ENCODE data around the gene CRB2. TPM values are rescaled to one million over a fixed set of nuclear protein-coding genes. Genes with fewer than 3 reads are reported as not detected.

CRB2 gene
- total and polyA plus RNA-seq, 2 donors (not counting 3 experiments of a cell fraction or from before 2014, with no cell fraction given): not detected

DNA sequence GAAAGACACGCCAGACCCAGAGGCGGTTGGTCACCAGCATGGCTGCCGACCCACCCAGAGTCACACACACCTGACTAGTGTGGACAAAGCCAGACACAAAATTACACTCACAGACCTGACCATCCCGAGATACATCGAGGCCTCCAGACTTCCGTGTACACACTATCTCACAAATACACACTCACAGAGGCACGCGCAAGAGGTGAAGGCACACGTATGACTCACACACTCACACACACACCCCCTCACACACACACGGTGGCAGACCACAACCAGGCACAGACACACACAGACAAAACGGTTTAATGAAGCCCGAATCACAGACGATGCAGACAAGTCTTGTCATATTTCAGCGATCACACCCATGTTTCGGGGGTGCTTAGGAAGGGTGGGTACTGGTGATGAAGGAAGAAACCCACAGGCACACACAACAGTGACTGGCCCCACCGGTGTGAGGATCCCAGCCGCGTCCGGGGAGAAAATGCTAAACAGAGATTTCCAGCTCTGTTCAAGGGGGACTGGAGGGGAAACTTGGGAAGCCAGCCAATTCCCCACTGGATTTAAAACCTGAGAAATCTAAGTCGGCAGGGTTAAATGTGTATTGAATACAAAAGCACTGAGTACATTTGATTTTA, 51.3 kb downstream of the CRB2 start:
- H3K4me1 ChIP-seq (ENCODE audit: control insufficient read depth, extremely low read depth, insufficient read depth, low read length): no peaks in the 10 kb centered on the region
- no peak for TF ChIP-seq FOS (IDR thresholded peaks at IDR 0.05; ENCODE audit: borderline replicate concordance, insufficient read depth, low read length)
- TF ChIP-seq JUN (IDR thresholded peaks at IDR 0.05; ENCODE audit: borderline replicate concordance, insufficient read depth, insufficient read length, low read depth): no peak
- TF ChIP-seq MYC (IDR thresholded peaks at IDR 0.05; ENCODE audit: low read depth, low read length): no peak
- TF ChIP-seq, protein P1, sequence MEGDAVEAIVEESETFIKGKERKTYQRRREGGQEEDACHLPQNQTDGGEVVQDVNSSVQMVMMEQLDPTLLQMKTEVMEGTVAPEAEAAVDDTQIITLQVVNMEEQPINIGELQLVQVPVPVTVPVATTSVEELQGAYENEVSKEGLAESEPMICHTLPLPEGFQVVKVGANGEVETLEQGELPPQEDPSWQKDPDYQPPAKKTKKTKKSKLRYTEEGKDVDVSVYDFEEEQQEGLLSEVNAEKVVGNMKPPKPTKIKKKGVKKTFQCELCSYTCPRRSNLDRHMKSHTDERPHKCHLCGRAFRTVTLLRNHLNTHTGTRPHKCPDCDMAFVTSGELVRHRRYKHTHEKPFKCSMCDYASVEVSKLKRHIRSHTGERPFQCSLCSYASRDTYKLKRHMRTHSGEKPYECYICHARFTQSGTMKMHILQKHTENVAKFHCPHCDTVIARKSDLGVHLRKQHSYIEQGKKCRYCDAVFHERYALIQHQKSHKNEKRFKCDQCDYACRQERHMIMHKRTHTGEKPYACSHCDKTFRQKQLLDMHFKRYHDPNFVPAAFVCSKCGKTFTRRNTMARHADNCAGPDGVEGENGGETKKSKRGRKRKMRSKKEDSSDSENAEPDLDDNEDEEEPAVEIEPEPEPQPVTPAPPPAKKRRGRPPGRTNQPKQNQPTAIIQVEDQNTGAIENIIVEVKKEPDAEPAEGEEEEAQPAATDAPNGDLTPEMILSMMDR (IDR thresholded peaks at IDR 0.05; ENCODE audit: extremely low read depth in 1 of 2, insufficient read depth in 1 of 2, low read depth in 1 of 2, low read length in 2 of 2): no peak
- TF ChIP-seq POLR2A (IDR thresholded peaks at IDR 0.05; ENCODE audit: low read depth, low read length): no peak
- no peak for TF ChIP-seq EZH2 (IDR thresholded peaks at IDR 0.05; ENCODE audit: borderline replicate concordance, low read depth, low read length, severe bottlenecking)
- no peak for TF ChIP-seq GATA2 (IDR thresholded peaks at IDR 0.05; ENCODE audit: insufficient read depth, insufficient read length, low read depth, low read length)
- TF ChIP-seq, protein P2, sequence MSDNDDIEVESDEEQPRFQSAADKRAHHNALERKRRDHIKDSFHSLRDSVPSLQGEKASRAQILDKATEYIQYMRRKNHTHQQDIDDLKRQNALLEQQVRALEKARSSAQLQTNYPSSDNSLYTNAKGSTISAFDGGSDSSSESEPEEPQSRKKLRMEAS (IDR thresholded peaks at IDR 0.05; ENCODE audit: insufficient read depth, insufficient read length): no peak
- no peak for TF ChIP-seq POLR2AphosphoS5 (IDR thresholded peaks at IDR 0.05; ENCODE audit: insufficient read depth, low read depth, low read length)
- H3K4me3 ChIP-seq (replicated peaks in 1 of 3; ENCODE audit: insufficient read depth in 1 of 3, low read depth in 1 of 3, low read length in 3 of 3): no peak overlapping the region
- dilution Hi-C loops (cut with MboI; ENCODE audit: extremely low pct_ligation_motif_present, low sequenced_read_pairs): no loop called here
- no peak overlapping the region for H3K9ac ChIP-seq (replicated peaks; ENCODE audit: extremely low read depth, insufficient read depth, low read length)
- no peaks in the 10 kb centered on the region for H3K79me2 ChIP-seq (ENCODE audit: control insufficient read depth, insufficient read depth, low read length)
- no peak overlapping the region for H3K4me2 ChIP-seq (ENCODE audit: insufficient read depth, low read length)
- H3K9me3 ChIP-seq (replicated peaks; ENCODE audit: control insufficient read depth, insufficient read depth, low read length): no peaks in the 10 kb centered on the region
- H3K27me3 ChIP-seq (ENCODE audit: control insufficient read depth in 2 of 2, insufficient read depth in 2 of 2, low read length in 2 of 2): no peaks in the 10 kb centered on the region
- CTCF ChIA-PET: interaction anchor here (2.6 kb wide), 1 partner anchor 633 kb away, joined by 9 read pairs; no protein-coding TSS in a partner anchor
- no peak for DNase-seq (ENCODE audit: low read depth, low spot score)
- H4K20me1 ChIP-seq (replicated peaks; ENCODE audit: control insufficient read depth, extremely low read depth, insufficient read depth, low read length): no peaks in the 10 kb centered on the region
- POLR2A ChIA-PET: no interaction called here
- no peaks in the 10 kb centered on the region for H3K36me3 ChIP-seq (ENCODE audit: control insufficient read depth in 2 of 2, extremely low read depth in 1 of 2, insufficient read depth in 2 of 2, low read length in 2 of 2)
- FAIRE-seq: no peak
- no peak overlapping the region for H3K27ac ChIP-seq (ENCODE audit: insufficient read depth, low read depth, low read length)
- no peaks in the 10 kb centered on the region for H3K9me1 ChIP-seq (replicated peaks; ENCODE audit: control insufficient read depth, extremely low read depth, insufficient read depth, low read length)
- H2AFZ ChIP-seq (ENCODE audit: low read depth, low read length): no peak overlapping the region
- BruUV-seq (replicated peaks): no TSS peak
- intact Hi-C loops (cut with micrococcal nuclease): loop anchor here (10.0 kb wide), 1 partner anchor 917 kb away; no protein-coding TSS in a partner anchor
